Fibroblast of skin of right biceps (primary cell): Measurements from ENCODE around the gene AGL.
"Not testable (repeated sequence)": the region's sequence is repeated elsewhere in the genome, so short reads cannot be mapped to it uniquely, and the experiment has no call there.

ENCODE experiments used
- DNase-seq: peaks from one replicate; pipeline ENCODE4 v3.0.0-alpha.2; 2013

The AGL gene

GRCh38 chr1:99849744-99850458 is at the start of gene AGL:
TSS of gene AGL (plus strand) at chr1:99850361. CDS start at chr1:99851043, 682 bp downstream.
- DNase-seq: peak; percentile 80

- DNase-seq: no peak
Observed at GRCh38 chr1:99801584-99801983, 48.6 kb upstream of the AGL start.

- DNase-seq: no peak
Observed at GRCh38 chr1:99806882-99807281, 43.3 kb upstream of the AGL start.

- DNase-seq: peak; percentile 95
Observed at GRCh38 chr1:99808391-99809115, 41.6 kb upstream of the AGL start.

GRCh38 chr1:99811075-99811474 is 39.1 kb upstream of the AGL start:
- no peak for DNase-seq

- DNase-seq: no peak
Observed at GRCh38 chr1:99811747-99812146, 38.4 kb upstream of the AGL start.

- DNase-seq: no peak
Observed at GRCh38 chr1:99814373-99814900, 35.7 kb upstream of the AGL start.

- no peak for DNase-seq
Observed at GRCh38 chr1:99816656-99817055, 33.5 kb upstream of the AGL start.

GRCh38 chr1:99818063-99818699 is 32.0 kb upstream of the AGL start:
- DNase-seq: peak; percentile 14

GRCh38 chr1:99820546-99820945 is 29.6 kb upstream of the AGL start:
- no peak for DNase-seq

- DNase-seq: no peak
Observed at GRCh38 chr1:99825098-99825497, 25.1 kb upstream of the AGL start.

GRCh38 chr1:99825702-99826101 is 24.5 kb upstream of the AGL start:
- DNase-seq: no peak

GRCh38 chr1:99827970-99828369 is 22.2 kb upstream of the AGL start:
- DNase-seq: no peak

- DNase-seq: no peak
Observed at GRCh38 chr1:99829269-99829668, 20.9 kb upstream of the AGL start.

- DNase-seq: not testable (repeated sequence)
Observed at GRCh38 chr1:99833911-99834310, 16.2 kb upstream of the AGL start.

- DNase-seq: not testable (repeated sequence)
Observed at GRCh38 chr1:99836171-99837103, 13.7 kb upstream of the AGL start.

GRCh38 chr1:99840353-99840752 is 9.8 kb upstream of the AGL start:
- not testable (repeated sequence) for DNase-seq

GRCh38 chr1:99843760-99844159 is 6.4 kb upstream of the AGL start:
- no peak for DNase-seq

- DNase-seq: not testable (repeated sequence)
Observed at GRCh38 chr1:99845201-99845600, 5.0 kb upstream of the AGL start.

GRCh38 chr1:99849413-99849743 is 783 bp upstream of the AGL start:
- DNase-seq: peak; percentile 3

- no peak for DNase-seq
Observed at GRCh38 chr1:99850459-99851291, 514 bp downstream of the AGL start.
